Stimulated activated CD8-positive, alpha-beta memory T cell treated with anti-CD3 and anti-CD28 coated beads, Interleukin-7, amount 100 ng/mL, for 1 hour (primary cell): ENCODE data around the gene SMIM24.

Source experiments
- DNase-seq, 2 donors: peaks; one replicate each; pipeline ENCODE4 v3.0.0-alpha.2; 2020; ENCODE audit warnings: low read depth in 2 of 2

Gene SMIM24

GRCh38 chr19:3497757-3498520, 17.6 kb upstream of the SMIM24 start:
- DNase-seq: no peak

DNA sequence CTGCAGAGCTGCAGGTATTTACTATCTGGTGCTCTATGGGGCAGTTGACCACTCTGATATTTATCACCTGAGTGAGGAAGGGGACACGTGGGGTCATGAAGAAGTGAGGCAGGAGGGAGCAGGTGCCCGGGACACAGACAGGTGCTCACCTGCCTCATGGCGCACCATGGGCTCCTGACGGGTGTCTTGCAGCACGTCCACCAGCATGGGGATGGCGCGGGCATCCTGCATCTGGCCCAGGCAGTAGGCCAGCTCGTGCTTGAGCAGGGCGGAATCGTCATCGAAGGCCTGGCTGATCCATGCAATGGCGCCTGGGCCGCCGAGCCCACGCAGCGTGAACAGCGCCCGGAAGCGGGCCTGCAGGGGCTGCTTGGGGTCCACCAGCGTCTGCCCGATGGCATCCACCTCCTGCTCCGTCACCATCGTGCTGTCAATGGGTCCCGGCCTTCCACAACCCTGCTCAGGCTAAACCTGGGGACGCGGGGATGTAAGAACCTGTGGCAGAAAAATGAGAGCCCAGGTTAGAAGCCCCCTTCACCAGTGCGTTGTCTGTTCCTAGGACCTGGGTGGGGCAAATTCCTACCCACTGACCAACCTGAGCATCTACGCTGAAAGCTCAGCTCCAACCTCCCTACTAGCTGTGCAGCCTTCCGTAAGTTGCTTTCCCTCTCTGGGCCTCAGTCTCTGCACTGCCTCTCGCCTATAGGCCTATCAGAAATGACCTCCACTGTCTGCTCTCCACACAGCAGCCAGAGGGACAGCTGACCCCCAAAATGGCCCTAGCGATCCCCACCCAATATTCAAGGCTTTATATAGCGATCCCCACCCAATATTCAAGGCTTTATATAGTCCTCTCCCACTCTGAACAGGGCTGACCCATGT, 16.3 kb upstream of the SMIM24 start:
- no peak for DNase-seq

- DNase-seq: no peak
Observed at GRCh38 chr19:3494559-3494958, 14.2 kb upstream of the SMIM24 start.

DNA sequence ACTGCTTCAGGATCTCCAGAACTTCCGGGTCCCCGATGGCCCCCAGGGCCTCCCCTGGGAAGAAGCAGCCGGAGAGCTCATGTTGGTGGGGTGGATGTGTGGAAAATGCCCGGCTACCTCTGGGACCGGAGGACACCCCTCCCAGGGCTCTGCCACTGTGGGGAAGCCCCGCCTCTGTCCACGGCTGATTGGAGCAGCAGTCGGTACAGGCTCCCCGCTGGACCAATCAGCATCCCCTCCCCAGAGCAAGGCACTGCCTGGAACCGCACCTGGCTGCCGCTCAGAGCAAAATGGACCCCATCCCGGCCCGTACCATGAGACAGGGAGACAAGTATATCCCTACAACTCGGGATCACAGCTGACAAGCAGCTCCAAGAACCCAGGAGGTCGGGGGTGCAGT, 13.7 kb upstream of the SMIM24 start:
- no peak for DNase-seq

- no peak for DNase-seq
Observed at GRCh38 chr19:3493651-3494050, 13.3 kb upstream of the SMIM24 start.

DNA sequence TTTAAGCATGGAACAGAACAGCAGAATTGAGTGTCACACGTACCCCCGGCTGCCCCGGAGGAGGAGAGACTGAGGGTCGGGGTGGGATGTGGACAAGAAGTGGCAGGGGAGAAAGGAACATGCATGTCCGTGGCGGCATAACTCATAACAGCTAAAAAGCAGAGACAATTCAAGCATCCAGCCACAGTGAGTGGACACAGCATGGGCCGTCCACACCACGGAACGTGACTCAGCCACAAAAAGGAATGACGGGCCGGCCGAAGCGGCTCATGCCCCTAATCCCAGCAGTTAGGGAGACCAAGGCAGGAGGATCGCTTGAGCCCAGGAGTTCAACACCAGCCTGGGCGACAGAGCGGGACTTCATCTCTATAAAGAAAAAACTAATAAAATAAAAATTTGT, 12.6 kb upstream of the SMIM24 start:
- DNase-seq: no peak

DNA sequence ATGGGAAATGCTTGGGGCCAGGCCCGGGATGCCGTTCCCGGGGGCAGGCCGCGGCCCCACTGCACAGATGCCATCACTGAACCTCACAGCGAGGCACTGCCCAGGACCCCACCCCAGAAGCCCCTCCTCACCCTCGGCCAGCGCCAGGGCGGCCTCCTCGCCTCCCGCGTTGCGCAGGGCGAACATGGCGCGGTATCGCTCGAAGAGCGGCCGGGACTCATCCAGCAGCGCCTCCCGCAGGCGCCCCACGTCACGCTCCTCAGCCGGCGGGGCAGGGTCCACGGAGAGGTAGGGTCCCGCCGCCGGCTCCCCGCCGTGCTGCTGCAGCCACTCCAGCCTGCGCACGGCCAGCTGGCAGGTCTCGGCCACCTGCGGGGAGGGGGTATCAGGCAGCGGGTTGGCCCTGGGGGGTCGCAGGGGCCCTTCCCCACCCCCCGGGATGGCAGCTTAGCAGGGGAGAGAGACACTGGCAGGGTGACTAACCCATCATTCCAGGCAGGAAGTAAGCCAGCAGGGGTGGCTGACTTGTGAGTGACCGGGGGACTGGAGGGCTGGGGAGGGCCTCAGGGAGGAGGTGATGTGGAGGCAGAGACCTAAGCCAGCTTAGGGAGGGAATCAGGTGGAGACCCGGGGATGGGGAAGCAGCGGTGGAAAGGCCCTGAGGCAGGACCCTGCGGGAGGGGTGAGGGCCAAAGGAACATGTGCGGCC, 12.0 kb upstream of the SMIM24 start:
- no peak for DNase-seq

DNA sequence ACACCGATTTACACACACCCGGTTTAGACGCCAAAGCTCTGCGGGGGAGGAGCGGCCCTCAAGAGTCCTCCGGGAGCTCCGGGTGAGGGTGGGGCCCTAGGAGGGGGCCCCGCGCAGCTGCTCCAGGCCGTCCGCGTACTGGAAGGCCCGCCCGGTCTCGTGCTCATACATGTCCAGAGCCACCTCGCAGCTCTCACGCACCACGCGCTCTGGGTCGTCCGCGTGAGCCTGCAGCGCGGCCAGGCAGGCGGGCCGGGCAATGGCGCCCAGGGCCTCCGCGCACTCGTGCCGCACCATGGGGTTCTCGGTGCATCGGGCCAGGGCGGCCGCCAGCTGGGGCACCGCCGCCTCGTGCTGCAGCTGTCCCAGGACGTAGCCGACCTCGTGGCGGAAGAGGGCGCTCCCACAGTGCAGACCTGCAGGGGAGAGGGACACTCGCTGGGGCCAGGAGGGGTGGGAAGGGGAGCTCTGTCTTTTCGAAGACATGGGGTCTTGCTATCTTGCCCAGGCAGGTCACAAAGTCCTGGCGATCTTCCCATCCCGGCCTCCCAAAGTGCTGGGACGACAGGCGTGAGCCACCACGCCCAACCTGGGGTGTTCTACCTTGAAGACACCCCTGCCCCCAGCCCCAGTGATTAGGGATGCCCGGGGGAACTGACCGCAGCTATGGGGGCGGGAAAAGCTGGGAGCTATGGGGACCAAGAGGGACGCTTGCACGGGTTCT, 11.2 kb upstream of the SMIM24 start:
- DNase-seq: no peak

DNA sequence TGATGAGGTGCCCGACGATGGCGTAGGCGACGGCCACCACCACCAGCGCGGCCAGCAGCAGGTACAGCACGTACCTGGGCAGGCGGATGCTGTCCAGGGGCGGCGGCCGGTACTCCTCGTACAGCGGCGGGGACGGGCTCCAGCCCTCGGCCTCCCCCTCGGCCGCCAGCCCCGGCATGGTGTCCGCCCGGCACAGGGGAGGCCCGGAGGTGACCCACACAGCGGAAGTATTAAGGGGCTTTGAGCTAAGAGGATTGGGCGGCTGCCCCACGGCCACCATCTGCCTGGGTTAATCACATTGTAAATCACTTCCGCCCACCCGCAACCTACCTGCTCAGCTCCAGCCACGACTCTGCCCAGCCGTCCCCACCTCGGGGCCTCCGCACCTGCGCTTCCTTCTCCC, 2.9 kb upstream of the SMIM24 start, which contains the start of gene SMIM44:
TSS of gene SMIM44 (minus strand) at position 216 of the 403 bp plus-strand sequence. CDS start at position 178, 38 bp downstream.
- no peak for DNase-seq

DNA sequence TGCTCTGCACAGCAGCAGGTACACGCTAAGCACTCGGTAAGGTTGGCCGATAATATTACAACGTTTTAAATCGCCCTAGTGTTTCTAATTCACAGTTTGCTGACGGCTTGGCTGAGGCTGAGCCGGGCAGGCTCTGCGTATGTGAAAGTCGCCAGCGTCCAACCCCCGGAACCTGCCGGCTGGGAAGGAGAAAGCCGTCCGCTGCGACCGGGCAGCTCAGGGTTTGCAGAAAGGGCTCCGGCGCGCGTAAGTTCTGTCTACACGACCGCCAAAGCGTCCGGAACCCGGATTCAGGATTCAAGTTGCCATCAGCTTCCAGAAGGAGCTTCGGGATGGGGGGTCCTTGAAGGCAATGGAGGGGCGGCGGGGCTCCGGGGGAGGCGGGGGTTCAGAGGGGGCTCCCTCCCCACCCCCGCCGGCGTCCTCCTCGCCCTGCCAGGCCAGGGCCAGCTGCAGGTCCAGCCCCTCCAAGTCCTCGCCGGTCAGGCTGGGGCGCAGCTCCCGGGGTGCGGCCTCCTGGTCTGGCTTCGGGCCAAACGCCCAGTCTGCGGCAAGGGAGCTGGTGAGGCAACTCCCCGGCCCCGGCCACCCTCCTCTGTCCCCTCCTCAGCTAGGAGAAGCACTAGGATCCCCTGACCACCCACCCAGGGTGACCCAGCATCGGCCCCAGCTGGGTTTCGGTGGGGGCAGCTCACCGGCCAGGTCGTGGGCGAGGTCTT, 2.3 kb upstream of the SMIM24 start:
- DNase-seq: no peak

- DNase-seq: no peak
Observed at GRCh38 chr19:3481241-3482090, 1.1 kb upstream of the SMIM24 start.

- no peak for DNase-seq
Observed at GRCh38 chr19:3479834-3480215, 500 bp downstream of the SMIM24 start.

- no peak for DNase-seq
Observed at GRCh38 chr19:3479177-3479833, 1.0 kb downstream of the SMIM24 start.

- DNase-seq: no peak
Observed at GRCh38 chr19:3478409-3479176, 1.7 kb downstream of the SMIM24 start.

DNA sequence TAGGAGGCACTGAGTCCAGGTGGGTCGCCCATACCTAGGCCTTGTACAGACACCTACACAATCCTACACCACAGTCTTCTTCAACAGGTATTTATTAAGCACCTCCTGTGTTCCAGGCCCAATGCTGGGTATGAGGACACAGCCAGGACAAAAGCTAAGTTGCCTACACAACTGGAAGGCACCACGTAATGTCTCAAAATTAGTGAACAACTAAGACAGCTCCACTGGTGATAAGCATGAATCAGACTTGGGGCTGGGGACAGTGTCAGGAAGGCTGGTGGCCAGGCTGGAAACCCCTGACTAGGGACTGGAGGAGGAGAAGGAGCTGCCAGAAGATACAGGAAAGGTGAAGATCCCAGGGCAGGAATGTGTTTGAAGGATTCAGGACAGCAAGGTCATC, 2.4 kb downstream of the SMIM24 start:
- no peak for DNase-seq

DNA sequence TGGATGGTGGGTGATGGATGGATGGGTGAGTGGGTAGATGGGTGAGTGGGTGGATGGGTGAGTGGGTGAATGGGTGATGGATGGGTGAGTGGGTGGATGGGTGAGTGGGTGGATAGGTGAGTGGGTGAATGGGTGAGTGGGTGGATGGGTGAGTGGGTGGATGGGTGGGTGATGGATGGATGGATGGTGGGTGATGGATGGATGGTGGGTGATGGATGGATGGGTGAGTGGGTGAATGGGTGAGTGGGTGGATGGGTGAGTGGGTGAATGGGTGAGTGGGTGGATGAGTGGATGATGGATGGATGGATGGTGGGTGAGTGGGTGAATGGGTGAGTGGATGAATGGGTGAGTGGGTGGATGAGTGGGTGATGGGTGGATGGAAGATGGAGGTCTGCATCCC, 2.8 kb downstream of the SMIM24 start:
- no peak for DNase-seq

GRCh38 chr19:3476830-3477229, 3.5 kb downstream of the SMIM24 start:
- no peak for DNase-seq

GRCh38 chr19:3475449-3475848, 4.9 kb downstream of the SMIM24 start:
- no peak for DNase-seq

DNA sequence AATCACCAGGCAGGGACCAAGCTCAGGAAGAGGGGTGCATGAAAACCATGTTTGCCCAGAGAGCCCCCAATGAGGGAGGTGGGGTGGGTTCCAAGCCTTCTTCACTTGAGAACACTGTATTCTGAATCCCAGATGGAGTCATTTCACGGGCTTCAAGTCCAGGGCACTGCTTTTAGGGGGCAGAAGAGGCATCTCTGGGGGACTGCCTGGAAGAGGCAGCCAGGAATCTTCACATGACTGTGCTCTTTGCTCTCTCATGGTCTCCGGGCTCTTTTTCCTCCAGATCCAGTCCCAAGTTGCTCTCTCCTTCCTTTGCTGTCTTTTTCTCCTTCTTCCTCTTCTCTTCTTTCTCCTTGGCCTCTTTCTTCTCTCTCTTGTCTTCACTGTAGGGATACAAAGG, 5.7 kb downstream of the SMIM24 start:
- no peak for DNase-seq
